Activated T-helper 1 cell treated with anti-CD3 and anti-CD28 coated beads, Interleukin-2, amount 50 U/mL, for 16 hours (primary cell): Measurements from ENCODE around the gene RBM44.

Source experiments
- DNase-seq, 2 donors: peaks; one replicate each; pipeline ENCODE4 v3.0.0-alpha.2; 2020; ENCODE audit warnings: low read depth in 1 of 2, low spot score in 1 of 2

RBM44 gene

GRCh38 chr2:237885111-237885930 is 86.7 kb downstream of the RBM44 start:
- no peak for DNase-seq

GRCh38 chr2:237885931-237886684 is 87.5 kb downstream of the RBM44 start:
- no peak for DNase-seq

GRCh38 chr2:237886685-237887481 is 88.3 kb downstream of the RBM44 start:
- DNase-seq, result no peak

- DNase-seq, result no peak
These were observed 89.8 kb downstream of the RBM44 start for GRCh38 chr2:237888389-237888788.

GRCh38 chr2:237889016-237889415 is 90.4 kb downstream of the RBM44 start:
- no peak for DNase-seq

- DNase-seq, result no peak
These were observed 91.2 kb downstream of the RBM44 start for GRCh38 chr2:237889811-237890210.
